Muscle layer of duodenum (tissue), 2 donors: ENCODE results near the gene EXO1.

ENCODE experiments used
- H3K27ac ChIP-seq: one replicate; pipeline ENCODE4 v1.7.0; 2013; ENCODE audit warnings: mild to moderate bottlenecking, low read length
- H3K27me3 ChIP-seq: one replicate; pipeline ENCODE4 v1.7.0; 2013; ENCODE audit warnings: low read depth, mild to moderate bottlenecking, control low read depth, low read length
- H3K36me3 ChIP-seq, 2 donors: one replicate each; pipeline ENCODE4 v1.7.0; 2013; ENCODE audit warnings: low read length in 2 of 2, control low read depth in 1 of 2, mild to moderate bottlenecking in 1 of 2; ENCODE audit not compliant: insufficient read depth in 2 of 2, control insufficient read depth in 1 of 2
- H3K4me1 ChIP-seq, 2 donors: one replicate each; pipeline ENCODE4 v1.7.0; 2013; ENCODE audit warnings: low read length in 2 of 2, mild to moderate bottlenecking in 2 of 2, control low read depth in 1 of 2, moderate library complexity in 1 of 2; ENCODE audit not compliant: insufficient read depth in 2 of 2, control insufficient read depth in 1 of 2
- H3K4me3 ChIP-seq, 2 donors: one replicate each; pipeline ENCODE4 v1.7.0; 2013; ENCODE audit warnings: low read length in 2 of 2, low read depth in 1 of 2, mild to moderate bottlenecking in 1 of 2
- H3K9me3 ChIP-seq, 2 donors: one replicate each; pipeline ENCODE4 v1.7.0; 2013; ENCODE audit warnings: low read length in 2 of 2, control low read depth in 1 of 2, mild to moderate bottlenecking in 1 of 2; ENCODE audit not compliant: control insufficient read depth in 1 of 2
- donor health status: healthy.

Gene EXO1

GRCh38 chr1:241934201-241934848, 86.3 kb downstream of the EXO1 start:
- Histone ChIP-seq H3K27ac (no peak overlapping the region), H3K9me3 (no peaks in the 10 kb centered on the region), H3K36me3 (no peaks in the 10 kb centered on the region), H3K4me3 (no peak overlapping the region), H3K27me3 (no peaks in the 10 kb centered on the region), H3K4me1 (no peaks in the 10 kb centered on the region)

- Histone ChIP-seq H3K4me3 (no peak overlapping the region), H3K9me3 (no peaks in the 10 kb centered on the region), H3K27ac (no peak overlapping the region)
Measured at GRCh38 chr1:241934866-241935265, 86.9 kb downstream of the EXO1 start.

More at GRCh38 chr1:241934866-241935265, 86.9 kb downstream of the EXO1 start:
- Histone ChIP-seq H3K27me3 (no peaks in the 10 kb centered on the region), H3K36me3 (no peaks in the 10 kb centered on the region), H3K4me1 (no peaks in the 10 kb centered on the region)
